WTC11 (cell line): Measurements from ENCODE around the gene RAET1E.
"Not testable (repeated sequence)": the region's sequence is repeated elsewhere in the genome, so short reads cannot be mapped to it uniquely, and the experiment has no call there.

Source experiments
- AFF4 ChIP-seq: sonication (generic); formaldehyde crosslinking; IDR thresholded peaks from 2 replicates; pipeline ENCODE4 v1.8.1; 2023; ENCODE audit warnings: mild to moderate bottlenecking, missing genetic modification reagents, borderline replicate concordance
- CTCF ChIP-seq: fragments of 200-600 bp; IDR thresholded peaks from 2 replicates; pipeline ENCODE4 v1.8.0; 2022; ENCODE audit warnings: antibody characterized with exemption
- FOXP1 ChIP-seq: sonication (generic); formaldehyde crosslinking; IDR thresholded peaks from 2 replicates; pipeline ENCODE4 v1.8.0; 2022; ENCODE audit warnings: missing genetic modification reagents, mild to moderate bottlenecking, moderate library complexity, borderline replicate concordance
- GABPB1 ChIP-seq: sonication (generic); formaldehyde crosslinking; IDR thresholded peaks from 2 replicates; pipeline ENCODE4 v1.8.1; 2023; ENCODE audit warnings: mild to moderate bottlenecking, missing genetic modification reagents
- MAX ChIP-seq: sonication (generic); formaldehyde crosslinking; IDR thresholded peaks from 2 replicates; pipeline ENCODE4 v1.8.0; 2022; ENCODE audit warnings: mild to moderate bottlenecking, missing genetic modification reagents
- NR1H2 ChIP-seq: sonication (generic); formaldehyde crosslinking; IDR thresholded peaks from 2 replicates; pipeline ENCODE4 v1.9.0; 2021; ENCODE audit warnings: mild to moderate bottlenecking, moderate library complexity, missing genetic modification reagents
- NR3C1 ChIP-seq: sonication (generic); formaldehyde crosslinking; conservative IDR thresholded peaks from 2 replicates; pipeline ENCODE4 v1.8.1; 2023; ENCODE audit warnings: low read depth, mild to moderate bottlenecking, missing genetic modification reagents
- SOX15 ChIP-seq: fragments of 250-450 bp; sonication (Bioruptor Pico); IDR thresholded peaks from 2 replicates; pipeline ENCODE4 v1.9.0; 2021; ENCODE audit warnings: mild to moderate bottlenecking

- not testable (repeated sequence) for TF ChIP-seq CTCF; NR1H2; GABPB1 (CRISPR knock-in tag); MAX; SOX15 (CRISPR knock-in tag); FOXP1 (CRISPR knock-in tag); NR3C1 (CRISPR knock-in tag); AFF4 (CRISPR knock-in tag)
Observed at GRCh38 chr6:149943321-149943720, 45.4 kb upstream of the RAET1E start.
